Measurements from ENCODE around the gene IL6ST.

IL6ST gene

GRCh38 chr5:55885359-55885758 is 109.4 kb downstream of the IL6ST start:
- no peak for TF ChIP-seq CTCF (conservative IDR thresholded peaks at IDR 0.05; ENCODE audit: control insufficient read depth, insufficient read depth, low read depth, low read length)
- H3K4me3 ChIP-seq (ENCODE audit: control insufficient read depth, low read depth, low read length): no peak overlapping the region
- DNase-seq (ENCODE audit: low read depth): no peak

Measured in fibroblast of mammary gland (primary cell).